Activated T-cell treated with anti-CD3 and anti-CD28 coated beads, Interleukin-2, amount 50 U/mL, for 24 hours (primary cell): ENCODE data around the gene YBX2.
"Not testable (repeated sequence)": the region's sequence is repeated elsewhere in the genome, so short reads cannot be mapped to it uniquely, and the experiment has no call there.

Source experiments
- DNase-seq: peaks from one replicate; pipeline ENCODE4 v3.0.0-alpha.2; 2020
- H3K27ac Mint-ChIP-seq: 2 replicates; pipeline ENCODE4 v1.8.0; 2020; ENCODE audit warnings: mild to moderate bottlenecking, mixed read lengths
- H3K27me3 Mint-ChIP-seq: 2 replicates; pipeline ENCODE4 v1.8.0; 2020; ENCODE audit warnings: mixed read lengths
- H3K36me3 Mint-ChIP-seq: 2 replicates; pipeline ENCODE4 v1.8.0; 2020; ENCODE audit warnings: low read depth, mixed read lengths
- H3K4me1 Mint-ChIP-seq: 2 replicates; pipeline ENCODE4 v1.8.0; 2020; ENCODE audit warnings: low read depth, mixed read lengths
- H3K4me3 Mint-ChIP-seq: 2 replicates; pipeline ENCODE4 v1.8.0; 2020; ENCODE audit warnings: mild to moderate bottlenecking, moderate library complexity, mixed read lengths
- H3K9me3 Mint-ChIP-seq: 2 replicates; pipeline ENCODE4 v1.8.0; 2020; ENCODE audit warnings: mixed read lengths

Gene YBX2

GRCh38 chr17:7253082-7253481, 41.4 kb downstream of the YBX2 start:
- Mint-ChIP-seq H3K9me3 (no peaks in the 10 kb centered on the region), H3K4me1 (peaks cover 40% of the 10 kb centered on the region), H3K27me3 (no peaks in the 10 kb centered on the region)

GRCh38 chr17:7252176-7253043, 42.0 kb downstream of the YBX2 start, which contains the start of gene ELP5:
Gene ELP5, plus strand, starts transcription at chr17:7252215. Its CDS starts 336 bp downstream, at chr17:7252551.
- H3K27me3 Mint-ChIP-seq, result no peaks in the 10 kb centered on the region
- H3K4me1 Mint-ChIP-seq, result peaks cover 42% of the 10 kb centered on the region
- no peak for DNase-seq
- peak within 1 kb of the TSS; percentile 100 for H3K27ac Mint-ChIP-seq
- H3K9me3 Mint-ChIP-seq, result no peaks in the 10 kb centered on the region
- H3K4me3 Mint-ChIP-seq, result peak within 1 kb of the TSS; percentile 89
- peaks cover 79% of the 10 kb centered on the region for H3K36me3 Mint-ChIP-seq

More at GRCh38 chr17:7253082-7253481, 41.4 kb downstream of the YBX2 start:
- H3K4me3 Mint-ChIP-seq, result peak overlapping the region; percentile 89
- H3K36me3 Mint-ChIP-seq, result peaks cover 81% of the 10 kb centered on the region
- DNase-seq, result no peak
- peak overlapping the region; percentile 100 for H3K27ac Mint-ChIP-seq

- no peaks in the 10 kb centered on the region for H3K9me3 Mint-ChIP-seq
- peaks cover 46% of the 10 kb centered on the region for H3K4me1 Mint-ChIP-seq
- peaks cover 78% of the 10 kb centered on the region for H3K36me3 Mint-ChIP-seq
- peak within 1 kb of the TSS; percentile 89 for H3K4me3 Mint-ChIP-seq
- peak within 1 kb of the TSS; percentile 100 for H3K27ac Mint-ChIP-seq
- H3K27me3 Mint-ChIP-seq, result no peaks in the 10 kb centered on the region
- DNase-seq, result peak; percentile 99
These were observed 42.7 kb downstream of the YBX2 start, which contains the start of gene CTDNEP1 for GRCh38 chr17:7251661-7252175. Gene CTDNEP1, minus strand, starts transcription at chr17:7251734. Its CDS starts 438 bp downstream, at chr17:7251296.

GRCh38 chr17:7250695-7251627, 43.5 kb downstream of the YBX2 start:
- H3K27ac Mint-ChIP-seq, result peak overlapping the region; percentile 100
- H3K4me1 Mint-ChIP-seq, result peaks cover 51% of the 10 kb centered on the region
- H3K36me3 Mint-ChIP-seq, result peaks cover 78% of the 10 kb centered on the region
- peak overlapping the region; percentile 89 for H3K4me3 Mint-ChIP-seq
- no peak for DNase-seq
- H3K27me3 Mint-ChIP-seq, result no peaks in the 10 kb centered on the region
- H3K9me3 Mint-ChIP-seq, result no peaks in the 10 kb centered on the region

GRCh38 chr17:7249830-7250229, 44.6 kb downstream of the YBX2 start:
- H3K9me3 Mint-ChIP-seq, result no peaks in the 10 kb centered on the region
- peaks cover 50% of the 10 kb centered on the region for H3K4me1 Mint-ChIP-seq
- DNase-seq, result no peak
- H3K27me3 Mint-ChIP-seq, result no peaks in the 10 kb centered on the region
- peak overlapping the region; percentile 89 for H3K4me3 Mint-ChIP-seq
- H3K36me3 Mint-ChIP-seq, result peaks cover 74% of the 10 kb centered on the region
- H3K27ac Mint-ChIP-seq, result peak overlapping the region; percentile 95

- H3K4me3 Mint-ChIP-seq, result peak overlapping the region; percentile 89
- H3K9me3 Mint-ChIP-seq, result no peaks in the 10 kb centered on the region
- peaks cover 45% of the 10 kb centered on the region for H3K4me1 Mint-ChIP-seq
- peak overlapping the region; percentile 95 for H3K27ac Mint-ChIP-seq
- DNase-seq, result no peak
- H3K36me3 Mint-ChIP-seq, result peaks cover 74% of the 10 kb centered on the region
- H3K27me3 Mint-ChIP-seq, result no peaks in the 10 kb centered on the region
These were observed 45.2 kb downstream of the YBX2 start for GRCh38 chr17:7249214-7249613.

- DNase-seq, result no peak
- Mint-ChIP-seq H3K4me3 (peak overlapping the region; percentile 89), H3K9me3 (no peaks in the 10 kb centered on the region), H3K36me3 (peaks cover 74% of the 10 kb centered on the region), H3K4me1 (peaks cover 41% of the 10 kb centered on the region), H3K27ac (peak overlapping the region; percentile 95), H3K27me3 (no peaks in the 10 kb centered on the region)
These were observed 45.6 kb downstream of the YBX2 start for GRCh38 chr17:7248796-7249195.

GRCh38 chr17:7246779-7247178, 47.7 kb downstream of the YBX2 start:
- Mint-ChIP-seq H3K36me3 (peaks cover 73% of the 10 kb centered on the region), H3K4me3 (no peak overlapping the region), H3K27ac (peak overlapping the region; percentile 72), H3K4me1 (peaks cover 44% of the 10 kb centered on the region), H3K27me3 (no peaks in the 10 kb centered on the region), H3K9me3 (no peaks in the 10 kb centered on the region)
- no peak for DNase-seq

- peaks cover 51% of the 10 kb centered on the region for H3K4me1 Mint-ChIP-seq
These were observed 50.6 kb downstream of the YBX2 start for GRCh38 chr17:7243838-7244237.

GRCh38 chr17:7243453-7243729, 51.0 kb downstream of the YBX2 start:
- Mint-ChIP-seq H3K4me1 (peaks cover 46% of the 10 kb centered on the region), H3K27me3 (no peaks in the 10 kb centered on the region), H3K9me3 (no peaks in the 10 kb centered on the region), H3K27ac (peak overlapping the region; percentile 99), H3K4me3 (peak overlapping the region; percentile 98), H3K36me3 (peaks cover 76% of the 10 kb centered on the region)
- no peak for DNase-seq

More at GRCh38 chr17:7243838-7244237, 50.6 kb downstream of the YBX2 start:
- H3K27me3 Mint-ChIP-seq, H3K9me3 Mint-ChIP-seq, DNase-seq, H3K4me3 Mint-ChIP-seq: not testable (repeated sequence)
- H3K27ac Mint-ChIP-seq, result peak overlapping the region; percentile 67
- H3K36me3 Mint-ChIP-seq, result peaks cover 77% of the 10 kb centered on the region

- peak overlapping the region; percentile 98 for H3K4me3 Mint-ChIP-seq
- H3K36me3 Mint-ChIP-seq, result peaks cover 76% of the 10 kb centered on the region
- peak overlapping the region; percentile 99 for H3K27ac Mint-ChIP-seq
- H3K4me1 Mint-ChIP-seq, result peaks cover 46% of the 10 kb centered on the region
- no peaks in the 10 kb centered on the region for H3K27me3 Mint-ChIP-seq
- peak; percentile 92 for DNase-seq
- H3K9me3 Mint-ChIP-seq, result no peaks in the 10 kb centered on the region
These were observed 51.6 kb downstream of the YBX2 start for GRCh38 chr17:7242717-7243452.

- H3K4me1 Mint-ChIP-seq, result peaks cover 47% of the 10 kb centered on the region
- peaks cover 78% of the 10 kb centered on the region for H3K36me3 Mint-ChIP-seq
- H3K4me3 Mint-ChIP-seq, result peak within 1 kb of the TSS; percentile 98
These were observed 52.4 kb downstream of the YBX2 start, which contains the start of gene GABARAP for GRCh38 chr17:7241783-7242716. Gene GABARAP, minus strand, starts transcription at chr17:7242449. Its CDS starts 119 bp downstream, at chr17:7242330.

More at GRCh38 chr17:7241783-7242716, 52.4 kb downstream of the YBX2 start, which contains the start of gene GABARAP:
- Mint-ChIP-seq H3K9me3 (no peaks in the 10 kb centered on the region), H3K27ac (peak within 1 kb of the TSS; percentile 99), H3K27me3 (no peaks in the 10 kb centered on the region)
- peak; percentile 97 for DNase-seq
